NB4 (cell line): ENCODE measurements around the gene THPO.

Source experiments
- CTCF ChIP-seq: IDR thresholded peaks from one replicate; pipeline ENCODE4 v1.5.1; 2012; ENCODE audit warnings: low read depth, low read length
- MAX ChIP-seq: IDR thresholded peaks from 2 replicates; pipeline ENCODE4 v1.6.1; 2011; ENCODE audit warnings: low read depth, low read length

GRCh38 chr3:184381261-184382224 lies 3.5 kb upstream of the THPO start:
- no peak for TF ChIP-seq CTCF
- no peak for TF ChIP-seq MAX
